ENCODE results near the gene POU2F1.

The POU2F1 gene

GRCh38 chr1:167442854-167443565 lies 222.3 kb downstream of the POU2F1 start:
- no peak for DNase-seq (ENCODE audit: low read depth)

- no peak for DNase-seq (ENCODE audit: low read depth)
Observed at GRCh38 chr1:167443757-167444156, 223.1 kb downstream of the POU2F1 start.

- DNase-seq (ENCODE audit: low read depth): no peak
Observed at GRCh38 chr1:167446966-167447365, 226.3 kb downstream of the POU2F1 start.

- DNase-seq (ENCODE audit: low read depth): no peak
Observed at GRCh38 chr1:167447521-167448136, 226.9 kb downstream of the POU2F1 start.

GRCh38 chr1:167450843-167451242 lies 230.2 kb downstream of the POU2F1 start:
- no peak for DNase-seq (ENCODE audit: low read depth)

GRCh38 chr1:167452483-167452882 lies 231.8 kb downstream of the POU2F1 start:
- DNase-seq (ENCODE audit: low read depth): no peak

- DNase-seq (ENCODE audit: low read depth): no peak
Observed at GRCh38 chr1:167453123-167453522, 232.4 kb downstream of the POU2F1 start.

GRCh38 chr1:167454304-167454893 lies 233.7 kb downstream of the POU2F1 start:
- DNase-seq (ENCODE audit: low read depth): no peak

- DNase-seq (ENCODE audit: low read depth): no peak
Observed at GRCh38 chr1:167454894-167455785, 234.5 kb downstream of the POU2F1 start.

- no peak for DNase-seq (ENCODE audit: low read depth)
Observed at GRCh38 chr1:167455786-167456446, 235.2 kb downstream of the POU2F1 start.

GRCh38 chr1:167456524-167456923 lies 235.8 kb downstream of the POU2F1 start:
- DNase-seq (ENCODE audit: low read depth): no peak

GRCh38 chr1:167456926-167457325 lies 236.2 kb downstream of the POU2F1 start:
- no peak for DNase-seq (ENCODE audit: low read depth)

GRCh38 chr1:167457936-167458584 lies 237.4 kb downstream of the POU2F1 start:
- DNase-seq (ENCODE audit: low read depth): no peak

GRCh38 chr1:167460836-167461235 lies 240.2 kb downstream of the POU2F1 start:
- no peak for DNase-seq (ENCODE audit: low read depth)

- no peak for DNase-seq (ENCODE audit: low read depth)
Observed at GRCh38 chr1:167462341-167462740, 241.7 kb downstream of the POU2F1 start.

GRCh38 chr1:167463080-167463479 lies 242.4 kb downstream of the POU2F1 start:
- no peak for DNase-seq (ENCODE audit: low read depth)

- no peak for DNase-seq (ENCODE audit: low read depth)
Observed at GRCh38 chr1:167463875-167464575, 243.3 kb downstream of the POU2F1 start.

GRCh38 chr1:167465018-167465417 lies 244.3 kb downstream of the POU2F1 start:
- no peak for DNase-seq (ENCODE audit: low read depth)

- DNase-seq (ENCODE audit: low read depth): no peak
Observed at GRCh38 chr1:167465743-167466142, 245.1 kb downstream of the POU2F1 start.

- no peak for DNase-seq (ENCODE audit: low read depth)
Observed at GRCh38 chr1:167467126-167467710, 246.5 kb downstream of the POU2F1 start.
